Glutamatergic neuron (in vitro differentiated cells): ENCODE measurements around the gene PLCL1. TPM values are rescaled to one million over a fixed set of nuclear protein-coding genes. Genes with fewer than 3 reads are reported as not detected.

ENCODE experiments used
- DNase-seq: peaks from one replicate; pipeline ENCODE4 v3.0.0; 2022
- H3K27ac Mint-ChIP-seq: one replicate; pipeline ENCODE4 v1.8.0; 2020; ENCODE audit warnings: mild to moderate bottlenecking, mixed read lengths, inconsistent platforms; ENCODE audit not compliant: unreplicated experiment
- H3K27me3 Mint-ChIP-seq: one replicate; pipeline ENCODE4 v1.8.0; 2020; ENCODE audit warnings: mild to moderate bottlenecking, moderate library complexity, mixed read lengths, inconsistent platforms; ENCODE audit not compliant: unreplicated experiment
- H3K36me3 Mint-ChIP-seq: one replicate; pipeline ENCODE4 v1.8.0; 2020; ENCODE audit warnings: mild to moderate bottlenecking, mixed read lengths, inconsistent platforms; ENCODE audit not compliant: unreplicated experiment
- H3K4me1 Mint-ChIP-seq: one replicate; pipeline ENCODE4 v1.8.0; 2020; ENCODE audit warnings: mild to moderate bottlenecking, low read depth, mixed read lengths, inconsistent platforms; ENCODE audit not compliant: unreplicated experiment
- H3K4me3 Mint-ChIP-seq: one replicate; pipeline ENCODE4 v1.8.0; 2020; ENCODE audit warnings: mild to moderate bottlenecking, mixed read lengths, inconsistent platforms; ENCODE audit not compliant: unreplicated experiment
- H3K9me3 Mint-ChIP-seq: one replicate; pipeline ENCODE4 v1.8.0; 2020; ENCODE audit warnings: mild to moderate bottlenecking, moderate library complexity, mixed read lengths, inconsistent platforms; ENCODE audit not compliant: unreplicated experiment
- CTCF ChIP-seq: fragments of 200-600 bp; sonication (generic); IDR thresholded peaks from one replicate; pipeline ENCODE4 v1.5.0; 2021; ENCODE audit not compliant: partially characterized antibody, unreplicated experiment
- total RNA-seq: library from RNA; stranded (reverse); fragmentation: NEBNext Ultra II Directional; extraction: Animal tissue kit (Norgen Biotek cat#: 25700); gene quantifications from one replicate; pipeline ENCODE4 v1.2.1, GENCODE V29; 2021; ENCODE audit not compliant: unreplicated experiment

Gene PLCL1
- total RNA-seq, 1 donor from 2014 or later: 28.8 TPM

DNA sequence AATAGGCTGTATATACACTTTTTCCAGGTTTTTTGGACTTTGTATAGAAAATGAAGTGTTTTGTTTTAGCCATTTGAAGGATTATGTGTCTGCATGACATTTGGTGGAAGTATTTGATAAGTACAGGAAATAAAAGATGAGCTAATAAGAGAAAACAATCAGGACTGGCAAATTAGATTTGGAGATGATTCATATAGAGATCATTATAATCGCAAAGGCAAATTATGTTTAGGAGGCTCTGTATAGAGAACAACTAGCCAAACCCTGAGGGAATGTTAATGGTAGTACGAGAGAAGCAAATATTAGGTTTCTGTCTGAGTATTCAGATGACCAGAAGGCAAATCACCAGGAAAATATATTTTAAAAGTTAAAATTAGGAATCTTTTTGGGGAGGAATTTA is 41.7 kb downstream of the PLCL1 start:
- no peak for DNase-seq
- Mint-ChIP-seq H3K27me3 (no peaks in the 10 kb centered on the region), H3K4me1 (peaks cover 12% of the 10 kb centered on the region)

DNA sequence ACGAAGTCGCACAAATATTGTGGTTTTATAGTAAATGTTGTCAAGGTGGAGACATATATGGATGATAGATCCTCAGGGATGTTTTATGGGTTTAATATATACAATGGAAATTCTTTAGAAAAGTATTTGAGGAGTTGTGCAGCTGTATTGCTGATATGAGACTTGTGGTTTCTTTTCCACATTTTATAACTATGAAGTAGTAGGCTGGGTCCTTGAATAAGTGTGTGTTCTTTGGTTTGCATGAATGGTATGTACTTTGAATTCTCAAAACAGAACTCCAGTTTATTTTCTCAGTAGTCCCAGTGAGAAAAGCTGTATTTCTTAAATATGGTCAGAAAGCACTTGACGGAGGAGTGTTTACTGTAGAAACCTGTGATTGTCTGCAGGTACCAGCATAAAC is 42.4 kb downstream of the PLCL1 start:
- Mint-ChIP-seq H3K27ac (no peak overlapping the region), H3K9me3 (no peaks in the 10 kb centered on the region), H3K36me3 (no peaks in the 10 kb centered on the region), H3K4me1 (peaks cover 12% of the 10 kb centered on the region), H3K27me3 (no peaks in the 10 kb centered on the region), H3K4me3 (no peak overlapping the region)
- no peak for DNase-seq
- no peak for TF ChIP-seq CTCF

More for the DNA sequence above, 41.7 kb downstream of the PLCL1 start:
- H3K9me3 Mint-ChIP-seq: no peaks in the 10 kb centered on the region
- TF ChIP-seq CTCF: no peak
- no peak overlapping the region for H3K27ac Mint-ChIP-seq
- no peaks in the 10 kb centered on the region for H3K36me3 Mint-ChIP-seq
- no peak overlapping the region for H3K4me3 Mint-ChIP-seq

DNA sequence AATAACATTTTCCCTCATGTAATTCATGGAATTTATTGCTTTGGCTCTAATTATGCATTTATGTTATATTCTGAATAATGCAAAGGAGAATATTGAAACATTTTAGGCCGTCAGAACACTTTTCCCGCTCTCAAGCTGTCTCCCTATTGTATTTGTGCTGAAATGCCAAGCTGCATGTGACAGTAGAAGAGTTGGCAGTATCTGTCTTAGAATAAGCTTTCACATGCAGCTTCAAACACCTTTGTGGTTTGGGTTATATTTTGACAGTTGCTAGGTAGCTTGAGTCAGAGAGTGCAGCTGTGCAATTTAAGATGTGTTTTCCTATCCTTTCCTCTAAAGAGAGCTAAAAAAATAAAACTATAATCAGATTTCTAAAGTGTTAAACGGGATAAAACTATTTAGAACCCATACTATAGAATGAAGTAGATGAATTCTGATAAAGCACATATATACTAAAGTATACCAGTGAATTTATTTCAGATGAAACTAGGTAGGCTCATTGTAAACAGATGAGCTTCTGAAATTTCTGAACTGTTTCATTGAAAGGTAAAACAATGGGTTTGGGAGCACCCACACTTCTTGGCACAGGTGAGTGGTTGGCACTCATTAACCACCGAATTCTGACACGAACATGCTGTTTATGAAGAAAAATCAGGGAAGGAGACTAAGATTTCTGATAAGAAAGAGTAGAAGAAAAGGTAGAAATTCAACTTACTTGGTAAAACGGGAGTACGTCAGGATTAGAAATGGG is 43.4 kb downstream of the PLCL1 start:
- no peaks in the 10 kb centered on the region for H3K36me3 Mint-ChIP-seq
- no peaks in the 10 kb centered on the region for H3K9me3 Mint-ChIP-seq
- H3K4me3 Mint-ChIP-seq: no peak overlapping the region
- TF ChIP-seq CTCF: no peak
- H3K27ac Mint-ChIP-seq: no peak overlapping the region
- peaks cover 12% of the 10 kb centered on the region for H3K4me1 Mint-ChIP-seq
- H3K27me3 Mint-ChIP-seq: no peaks in the 10 kb centered on the region
- no peak for DNase-seq

DNA sequence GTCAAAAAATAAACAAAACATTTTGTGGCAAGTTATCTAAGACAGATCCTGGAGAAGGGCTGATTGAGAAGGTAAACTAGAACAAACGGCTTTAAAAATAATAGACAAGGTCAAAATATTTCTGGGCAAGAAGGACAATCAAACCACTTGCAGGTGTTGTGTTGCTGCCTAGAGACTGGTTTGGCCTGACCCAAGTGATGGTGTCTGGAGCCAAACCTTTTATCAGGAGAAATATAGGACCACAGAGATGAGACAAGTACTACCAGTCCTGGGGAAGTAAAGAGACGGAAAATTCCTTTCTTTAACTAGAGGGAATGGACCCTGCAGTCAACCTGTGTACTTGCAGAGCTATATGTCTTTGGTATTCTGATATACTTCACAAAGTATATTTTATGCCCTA is 44.2 kb downstream of the PLCL1 start:
- Mint-ChIP-seq H3K36me3 (no peaks in the 10 kb centered on the region), H3K4me1 (peaks cover 12% of the 10 kb centered on the region), H3K27ac (no peak overlapping the region), H3K9me3 (no peaks in the 10 kb centered on the region), H3K27me3 (no peaks in the 10 kb centered on the region), H3K4me3 (no peak overlapping the region)
- DNase-seq: no peak
- TF ChIP-seq CTCF: no peak

DNA sequence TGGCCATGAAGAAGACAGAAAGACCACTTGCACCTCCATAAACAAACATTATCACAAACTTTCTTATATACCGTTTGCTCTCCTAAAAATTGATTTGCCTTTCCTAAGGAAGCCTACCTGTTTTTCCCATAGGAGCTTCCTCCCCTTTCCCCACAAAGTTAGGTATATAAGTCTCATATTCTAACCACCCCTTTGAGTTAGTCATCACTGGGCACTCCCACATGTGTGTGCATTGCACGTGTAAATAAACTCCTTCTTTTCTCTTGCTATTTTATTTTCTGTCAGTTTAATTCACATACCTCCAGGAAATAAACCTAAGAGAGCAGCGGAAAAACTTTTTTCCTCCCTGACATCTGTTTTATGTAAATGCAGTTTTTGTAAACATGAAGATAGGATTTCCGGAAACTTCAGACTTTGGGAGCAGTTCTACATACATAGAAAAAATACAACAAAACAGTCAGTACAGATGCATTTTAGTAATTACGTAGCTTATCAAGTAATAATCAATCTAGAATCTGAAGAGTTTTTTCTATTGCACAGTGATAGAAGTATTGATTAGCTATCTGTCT is 46.6 kb downstream of the PLCL1 start:
- H3K27ac Mint-ChIP-seq: no peak overlapping the region
- H3K4me1 Mint-ChIP-seq: peaks cover 13% of the 10 kb centered on the region
- H3K9me3 Mint-ChIP-seq: no peaks in the 10 kb centered on the region
- H3K36me3 Mint-ChIP-seq: no peaks in the 10 kb centered on the region
- TF ChIP-seq CTCF: no peak
- no peak overlapping the region for H3K4me3 Mint-ChIP-seq
- H3K27me3 Mint-ChIP-seq: no peaks in the 10 kb centered on the region
- DNase-seq: no peak
